ENCODE measurements around the gene KIRREL3. TPM values are rescaled to one million over a fixed set of nuclear protein-coding genes. Genes with fewer than 3 reads are reported as not detected.

Gene KIRREL3
- total and polyA plus RNA-seq, 7 experiments from 2014 or later: not detected

GRCh38 chr11:126696982-126697381, 303.6 kb downstream of the KIRREL3 start:
- Histone ChIP-seq H3K36me3 (ENCODE audit: control insufficient read depth in 2 of 3, insufficient read depth in 3 of 3, low read length in 3 of 3) (no peaks in the 10 kb centered on the region), H3K27ac (ENCODE audit: low read depth, low read length) (no peak overlapping the region), H3K4me1 (ENCODE audit: control insufficient read depth in 2 of 2, insufficient read depth in 2 of 2, low read length in 2 of 2) (no peaks in the 10 kb centered on the region), H3K4me3 (ENCODE audit: low read length) (no peak overlapping the region), H3K9me3 (ENCODE audit: control insufficient read depth in 2 of 3, low read length in 3 of 3) (no peaks in the 10 kb centered on the region), H3K27me3 (ENCODE audit: control insufficient read depth in 2 of 2, insufficient read depth in 2 of 2, low read length in 2 of 2) (no peaks in the 10 kb centered on the region)
- ChIA-PET POLR2A (no interaction called here), CTCF (no interaction called here)
- Mint-ChIP-seq H3K27me3 (peaks cover 0 to 13% (median 4%) of the 10 kb centered on the region in 5 donors), H3K36me3 (no peaks in the 10 kb centered on the region), H3K4me3 (no peak overlapping the region), H3K4me1 (peaks cover 0 to 2% (median 0%) of the 10 kb centered on the region in 7 donors), H3K27ac (no peak overlapping the region), H3K9me3 (peaks cover 0 to 3% (median 0%) of the 10 kb centered on the region in 11 donors)
- no peak for ATAC-seq
- no peak for DNase-seq
- intact Hi-C loops (cut with micrococcal nuclease): no loop called here

GRCh38 chr11:126695293-126695692, 305.3 kb downstream of the KIRREL3 start:
- no peak overlapping the region for H3K4me3 Mint-ChIP-seq
- POLR2A ChIA-PET: no interaction called here
- ATAC-seq (no peak), DNase-seq (no peak)
- CTCF ChIA-PET: no interaction called here
- Histone ChIP-seq H3K27me3 (ENCODE audit: control insufficient read depth in 2 of 2, insufficient read depth in 2 of 2, low read length in 2 of 2) (no peaks in the 10 kb centered on the region), H3K36me3 (ENCODE audit: control insufficient read depth in 2 of 3, insufficient read depth in 3 of 3, low read length in 3 of 3) (no peaks in the 10 kb centered on the region), H3K4me1 (ENCODE audit: control insufficient read depth in 2 of 2, insufficient read depth in 2 of 2, low read length in 2 of 2) (no peaks in the 10 kb centered on the region), H3K4me3 (ENCODE audit: low read length) (no peak overlapping the region), H3K27ac (ENCODE audit: low read depth, low read length) (no peak overlapping the region), H3K9me3 (ENCODE audit: control insufficient read depth in 2 of 3, low read length in 3 of 3) (no peaks in the 10 kb centered on the region)
- no peak overlapping the region for H3K27ac Mint-ChIP-seq
- H3K9me3 Mint-ChIP-seq: peaks cover 0 to 4% (median 0%) of the 10 kb centered on the region in 11 donors
- peaks cover 0 to 2% (median 0%) of the 10 kb centered on the region in 7 donors for H3K4me1 Mint-ChIP-seq
- H3K36me3 Mint-ChIP-seq: no peaks in the 10 kb centered on the region
- intact Hi-C loops (cut with micrococcal nuclease): no loop called here
- H3K27me3 Mint-ChIP-seq: peaks cover 0 to 19% (median 4%) of the 10 kb centered on the region in 5 donors

GRCh38 chr11:126694065-126694625, 306.4 kb downstream of the KIRREL3 start:
- H3K36me3 ChIP-seq (ENCODE audit: control insufficient read depth in 2 of 3, insufficient read depth in 3 of 3, low read length in 3 of 3): no peaks in the 10 kb centered on the region
- no peaks in the 10 kb centered on the region for H3K4me1 ChIP-seq (ENCODE audit: control insufficient read depth in 2 of 2, insufficient read depth in 2 of 2, low read length in 2 of 2)
- H3K27ac ChIP-seq (ENCODE audit: low read depth, low read length): no peak overlapping the region
- peaks cover 0 to 2% (median 0%) of the 10 kb centered on the region in 7 donors for H3K4me1 Mint-ChIP-seq
- no peaks in the 10 kb centered on the region for H3K9me3 ChIP-seq (ENCODE audit: control insufficient read depth in 2 of 3, low read length in 3 of 3)
- ATAC-seq (no peak), DNase-seq (no peak)
- no peaks in the 10 kb centered on the region for H3K36me3 Mint-ChIP-seq
- peaks cover 0 to 4% (median 0%) of the 10 kb centered on the region in 11 donors for H3K9me3 Mint-ChIP-seq
- no peak overlapping the region for H3K4me3 Mint-ChIP-seq
- ChIA-PET CTCF (no interaction called here), POLR2A (no interaction called here)
- H3K4me3 ChIP-seq (ENCODE audit: low read length): no peak overlapping the region
- no peak overlapping the region for H3K27ac Mint-ChIP-seq
- intact Hi-C loops (cut with micrococcal nuclease): no loop called here
- H3K27me3 Mint-ChIP-seq: peaks cover 0 to 19% (median 4%) of the 10 kb centered on the region in 5 donors
- no peaks in the 10 kb centered on the region for H3K27me3 ChIP-seq (ENCODE audit: control insufficient read depth in 2 of 2, insufficient read depth in 2 of 2, low read length in 2 of 2)

- no peaks in the 10 kb centered on the region for H3K9me3 ChIP-seq (ENCODE audit: control insufficient read depth in 2 of 3, low read length in 3 of 3)
- Mint-ChIP-seq H3K36me3 (no peaks in the 10 kb centered on the region), H3K4me1 (no peaks in the 10 kb centered on the region), H3K27ac (peak overlapping the region in 1 of 9 donors; percentile 59), H3K9me3 (peaks cover 0 to 8% (median 0%) of the 10 kb centered on the region in 11 donors), H3K27me3 (peaks cover 0 to 31% (median 10%) of the 10 kb centered on the region in 5 donors), H3K4me3 (no peak overlapping the region)
- ATAC-seq (no peak), DNase-seq (no peak)
- no peak overlapping the region for H3K27ac ChIP-seq (ENCODE audit: low read depth, low read length)
- no peaks in the 10 kb centered on the region for H3K36me3 ChIP-seq (ENCODE audit: control insufficient read depth in 2 of 3, insufficient read depth in 3 of 3, low read length in 3 of 3)
- no peak overlapping the region for H3K4me3 ChIP-seq (ENCODE audit: low read length)
- no peaks in the 10 kb centered on the region for H3K4me1 ChIP-seq (ENCODE audit: control insufficient read depth in 2 of 2, insufficient read depth in 2 of 2, low read length in 2 of 2)
- POLR2A ChIA-PET: no interaction called here
- no peaks in the 10 kb centered on the region for H3K27me3 ChIP-seq (ENCODE audit: control insufficient read depth in 2 of 2, insufficient read depth in 2 of 2, low read length in 2 of 2)
- CTCF ChIA-PET: no interaction called here
- intact Hi-C loops (cut with micrococcal nuclease): no loop called here
These were observed 313.1 kb downstream of the KIRREL3 start for GRCh38 chr11:126687477-126687876.

- no peak overlapping the region for H3K4me3 Mint-ChIP-seq
- H3K27ac Mint-ChIP-seq: no peak overlapping the region
- H3K27ac ChIP-seq (ENCODE audit: low read depth, low read length): no peak overlapping the region
- ATAC-seq (no peak), DNase-seq (no peak)
- ChIA-PET POLR2A (no interaction called here), CTCF (no interaction called here)
- intact Hi-C loops (cut with micrococcal nuclease): no loop called here
- no peak overlapping the region for H3K4me3 ChIP-seq (ENCODE audit: low read length)
- no peaks in the 10 kb centered on the region for H3K27me3 ChIP-seq (ENCODE audit: control insufficient read depth in 2 of 2, insufficient read depth in 2 of 2, low read length in 2 of 2)
- H3K36me3 ChIP-seq (ENCODE audit: control insufficient read depth in 2 of 3, insufficient read depth in 3 of 3, low read length in 3 of 3): no peaks in the 10 kb centered on the region
- H3K36me3 Mint-ChIP-seq: no peaks in the 10 kb centered on the region
- no peaks in the 10 kb centered on the region for H3K4me1 ChIP-seq (ENCODE audit: control insufficient read depth in 2 of 2, insufficient read depth in 2 of 2, low read length in 2 of 2)
- no peaks in the 10 kb centered on the region for H3K4me1 Mint-ChIP-seq
- H3K27me3 Mint-ChIP-seq: peaks cover 0 to 31% (median 10%) of the 10 kb centered on the region in 5 donors
- no peaks in the 10 kb centered on the region for H3K9me3 ChIP-seq (ENCODE audit: control insufficient read depth in 2 of 3, low read length in 3 of 3)
- H3K9me3 Mint-ChIP-seq: peaks cover 0 to 8% (median 0%) of the 10 kb centered on the region in 11 donors
These were observed 313.6 kb downstream of the KIRREL3 start for GRCh38 chr11:126686938-126687337.

GRCh38 chr11:126683766-126684728, 316.5 kb downstream of the KIRREL3 start:
- Histone ChIP-seq H3K4me3 (ENCODE audit: low read length) (no peak overlapping the region), H3K36me3 (ENCODE audit: control insufficient read depth in 2 of 3, insufficient read depth in 3 of 3, low read length in 3 of 3) (no peaks in the 10 kb centered on the region), H3K4me1 (ENCODE audit: control insufficient read depth in 2 of 2, insufficient read depth in 2 of 2, low read length in 2 of 2) (no peaks in the 10 kb centered on the region), H3K27ac (ENCODE audit: low read depth, low read length) (no peak overlapping the region), H3K27me3 (ENCODE audit: control insufficient read depth in 2 of 2, insufficient read depth in 2 of 2, low read length in 2 of 2) (no peaks in the 10 kb centered on the region), H3K9me3 (ENCODE audit: control insufficient read depth in 2 of 3, low read length in 3 of 3) (no peaks in the 10 kb centered on the region)
- H3K9me3 Mint-ChIP-seq: peaks cover 0 to 4% (median 0%) of the 10 kb centered on the region in 11 donors
- peaks cover 0 to 23% (median 10%) of the 10 kb centered on the region in 5 donors for H3K27me3 Mint-ChIP-seq
- DNase-seq (no peak), ATAC-seq (no peak)
- H3K36me3 Mint-ChIP-seq: no peaks in the 10 kb centered on the region
- no peak overlapping the region for H3K4me3 Mint-ChIP-seq
- intact Hi-C loops (cut with micrococcal nuclease): no loop called here
- CTCF ChIA-PET: no interaction called here
- POLR2A ChIA-PET: no interaction called here
- H3K4me1 Mint-ChIP-seq: no peaks in the 10 kb centered on the region
- H3K27ac Mint-ChIP-seq: no peak overlapping the region
